HepG2 (cell line): ENCODE results near the gene YAP1. TPM values are rescaled to one million over a fixed set of nuclear protein-coding genes. Genes with fewer than 3 reads are reported as not detected.

ENCODE experiments used
- ATAC-seq: fragments of 200-7000 bp; cut with Tn5 transposase; 3 replicates; pipeline ENCODE4 v1.9.1; 2020; ENCODE audit warnings: mild to moderate bottlenecking, moderate library complexity
- BruUV-seq: library from RNA; stranded (reverse); fragments of 400-500 nt; replicated peaks from 2 replicates; lab custom pipeline; 2021; lab: Mats Ljungman, UMichigan
- CTCF ChIA-PET: fragments of 300-600 bp; formaldehyde crosslinking; extraction: SDS; loops from one replicate; lab custom pipeline; 2021; ENCODE audit warnings: low total read pairs, inconsistent platforms, low intra/inter-chr PET ratio; lab: Yijun Ruan, JAX
- POLR2A ChIA-PET: fragments of 350-600 bp; sonication (Branson Sonifier 250); formaldehyde crosslinking; loops from one replicate; lab custom pipeline; 2020; ENCODE audit warnings: antibody characterized with exemption, inconsistent platforms; lab: Yijun Ruan, JAX
- DNase-seq: peaks from one replicate; pipeline ENCODE4 v3.0.0-alpha.2; 2015; ENCODE audit warnings: low spot score
- FAIRE-seq: peaks from 3 replicates; lab custom pipeline; 2011; peaks lifted over from hg19 to GRCh38; lab: Jason Lieb, UNC
- H2AFZ ChIP-seq: one replicate; pipeline ENCODE4 v1.6.1; 2011; ENCODE audit warnings: low read length, inconsistent platforms
- H3K27ac ChIP-seq: fragments of 300-600 bp; 3 replicates; pipeline ENCODE4 v1.8.0; 2011; ENCODE audit warnings: mixed run types, mild to moderate bottlenecking, mixed read lengths, low read length, inconsistent platforms; ENCODE audit not compliant: insufficient read depth; ENCODE audit errors: extremely low read length
- H3K27me3 ChIP-seq, 2 experiments: fragments of 200-600 bp in 1 of 2; 2 replicates in 1 of 2; 3 replicates in 1 of 2; pipeline versions ENCODE4 v1.6.0 to v1.8.0; 2011; ENCODE audit warnings: low read length in 2 of 2, mild to moderate bottlenecking in 2 of 2, moderate library complexity in 2 of 2, inconsistent platforms in 1 of 2; ENCODE audit not compliant: insufficient read depth in 2 of 2, control insufficient read depth in 1 of 2
- H3K36me3 ChIP-seq, 2 experiments: fragments of 200-600 bp in 1 of 2; replicated peaks in 1 of 2; 2 replicates in 1 of 2; 3 replicates in 1 of 2; pipeline versions ENCODE4 v1.5.1 to v1.8.0; 2011; ENCODE audit warnings: low read length in 2 of 2, inconsistent platforms in 1 of 2; ENCODE audit not compliant: insufficient read depth in 2 of 2, control insufficient read depth in 1 of 2
- H3K4me1 ChIP-seq: 2 replicates; pipeline ENCODE4 v1.5.1; 2012; ENCODE audit warnings: low read length, inconsistent platforms; ENCODE audit not compliant: insufficient read depth
- H3K4me2 ChIP-seq: 2 replicates; pipeline ENCODE4 v1.6.0; 2011; ENCODE audit warnings: low read depth, low read length, inconsistent platforms
- H3K4me3 ChIP-seq, 3 experiments: fragments of 200-600 bp in 1 of 3; sonication (generic), shearing (Covaris generic) in 1 of 3; replicated peaks in 1 of 3; 2 replicates each; pipeline ENCODE4 v1.5.1; 2011 to 2016; ENCODE audit warnings: low read length in 3 of 3, inconsistent platforms in 2 of 3, low read depth in 2 of 3, mild to moderate bottlenecking in 2 of 3, control low read depth in 1 of 3, mixed read lengths in 1 of 3; ENCODE audit not compliant: insufficient read depth in 1 of 3
- H3K79me2 ChIP-seq: one replicate; pipeline ENCODE4 v1.6.1; 2011; ENCODE audit warnings: low read length, inconsistent platforms; ENCODE audit not compliant: insufficient read depth
- H3K9ac ChIP-seq: 2 replicates; pipeline ENCODE4 v1.6.0; 2011; ENCODE audit warnings: mild to moderate bottlenecking, low read depth, low read length, inconsistent platforms; ENCODE audit not compliant: insufficient read depth
- H3K9me3 ChIP-seq: 2 replicates; pipeline ENCODE4 v1.5.1; 2012; ENCODE audit warnings: mild to moderate bottlenecking, low read length
- H4K20me1 ChIP-seq: 2 replicates; pipeline ENCODE4 v1.6.0; 2011; ENCODE audit warnings: inconsistent platforms, mild to moderate bottlenecking, low read length, moderate library complexity; ENCODE audit not compliant: insufficient read depth
- HNF1A ChIP-seq, 2 experiments: sonication (generic) in 1 of 2; formaldehyde crosslinking in 1 of 2; IDR thresholded peaks; 2 replicates each; pipeline versions ENCODE4 v1.4.0 to v1.6.1; 2016 to 2020; ENCODE audit warnings: borderline replicate concordance in 1 of 2, low read depth in 1 of 2, mild to moderate bottlenecking in 1 of 2, missing genetic modification reagents in 1 of 2
- MTF1 ChIP-seq: sonication (generic); formaldehyde crosslinking; IDR thresholded peaks from 2 replicates; pipeline ENCODE4 v1.5.0; 2020; ENCODE audit warnings: missing genetic modification reagents
- SYNCRIP ChIP-seq: fragments of 200-400 bp; formaldehyde crosslinking; IDR thresholded peaks from 2 replicates; pipeline ENCODE4 v1.6.1; 2018; ENCODE audit warnings: mild to moderate bottlenecking, low read depth, low read length; ENCODE audit not compliant: insufficient read depth
- TMF1 ChIP-seq: sonication (generic); formaldehyde crosslinking; IDR thresholded peaks from 2 replicates; pipeline ENCODE4 v1.8.1; 2022; ENCODE audit warnings: low read depth, missing genetic modification reagents
- ZNF296 ChIP-seq: sonication (generic); formaldehyde crosslinking; conservative IDR thresholded peaks from 2 replicates; pipeline ENCODE4 v1.5.0; 2020; ENCODE audit warnings: mild to moderate bottlenecking, missing genetic modification reagents
- ZNF414 ChIP-seq: sonication (generic); formaldehyde crosslinking; IDR thresholded peaks from 2 replicates; pipeline ENCODE4 v1.5.0; 2020; ENCODE audit warnings: missing genetic modification reagents
- ZNF577 ChIP-seq: sonication (generic); formaldehyde crosslinking; IDR thresholded peaks from 2 replicates; pipeline ENCODE4 v1.4.0; 2020; ENCODE audit warnings: mild to moderate bottlenecking, low read depth, missing genetic modification reagents, borderline replicate concordance
- WGBS: methylation state at CpG from one replicate; pipeline ENCODE4 v1.1.6; 2017; ENCODE audit warnings: low lambda C conversion rate; 5-methylcytosine and 5-hydroxymethylcytosine counted together
- in situ Hi-C: cut with HindIII; loops from 2 replicates; pipeline ENCODE4 v1.10.0; 2017; ENCODE audit warnings: low pct_unique_long_range_greater_than_20kb; ENCODE audit not compliant: extremely low pct_ligation_motif_present
- intact Hi-C: fragments of 100-400 bp; cut with micrococcal nuclease; formaldehyde crosslinking; loops from one replicate; pipeline ENCODE4 v1.10.0; 2022; ENCODE audit not compliant: unreplicated experiment
- polyA plus RNA-seq, 8 experiments: library from polyadenylated mRNA; depleted of rRNA in 3 of 8; stranded (reverse) in 7 of 8; unstranded in 1 of 8; fragments of >200 nt; fragmentation: Illumina TruSeq in 4 of 8; extraction: Trizol in 4 of 8; gene quantifications; 2 replicates each; pipeline versions ENCODE4 v1.2.1 to v1.2.3, GENCODE V29; 2011 to 2016; ENCODE audit warnings: low read depth in 4 of 8, missing spikeins in 1 of 8, mixed read lengths in 1 of 8; ENCODE audit not compliant: insufficient read depth in 1 of 8
- total RNA-seq, 5 experiments: library from RNA; depleted of rRNA; stranded (reverse); fragments of >200 nt; fragmentation: Illumina TruSeq; extraction: Trizol; gene quantifications; 2 replicates each; pipeline ENCODE4 v1.2.3, GENCODE V29; 2016; ENCODE audit warnings: low read depth in 1 of 5

The YAP1 gene
- total and polyA plus RNA-seq, 2 of the 13 experiments (the other 11 are each of a cell fraction or from before 2014, with no cell fraction given), result 59.5 to 91.0 TPM

GRCh38 chr11:102253020-102253715, 142.9 kb downstream of the YAP1 start:
- FAIRE-seq, result no peak

More at GRCh38 chr11:102253020-102253715, 142.9 kb downstream of the YAP1 start:
- no peak overlapping the region for H2AFZ ChIP-seq
- peaks cover 16% of the 10 kb centered on the region for H3K4me1 ChIP-seq
- H3K36me3 ChIP-seq, result no peaks in the 10 kb centered on the region
- no peaks in the 10 kb centered on the region for H3K27me3 ChIP-seq
- 89% methylated on average over 2 of the region's 3 CpGs for WGBS
- H3K9me3 ChIP-seq, result no peaks in the 10 kb centered on the region
- ChIA-PET POLR2A (no interaction called here), CTCF (no interaction called here)
- intact Hi-C loops, result no loop called here
- no peaks in the 10 kb centered on the region for H4K20me1 ChIP-seq
- no peaks in the 10 kb centered on the region for H3K79me2 ChIP-seq
- no TSS peak for BruUV-seq
- in situ Hi-C loops, result no loop called here
- H3K9ac ChIP-seq, result no peak overlapping the region
- DNase-seq (no peak), ATAC-seq (no peak)
- TF ChIP-seq ZNF414 (CRISPR knock-in tag), result no peak
- TF ChIP-seq ZNF296 (CRISPR knock-in tag), result no peak
- no peak for TF ChIP-seq HNF1A (IDR thresholded peaks at IDR 0.05; ENCODE audit: low read depth)
- TF ChIP-seq HNF1A (CRISPR knock-in tag; IDR thresholded peaks at IDR 0.05; ENCODE audit: borderline replicate concordance), result no peak
- no peak for TF ChIP-seq SYNCRIP
- no peak for TF ChIP-seq MTF1 (CRISPR knock-in tag)
- TF ChIP-seq ZNF577 (CRISPR knock-in tag), result no peak
- no peak for TF ChIP-seq TMF1 (CRISPR knock-in tag)
- H3K27ac ChIP-seq, result no peak overlapping the region
- no peak overlapping the region for H3K4me3 ChIP-seq
- H3K4me2 ChIP-seq, result no peak overlapping the region
